HCT116 (cell line): ENCODE data around the gene ELP2. TPM values are rescaled to one million over a fixed set of nuclear protein-coding genes. Genes with fewer than 3 reads are reported as not detected.

Source experiments
- ATAC-seq: fragments of 200-7000 bp; cut with Tn5 transposase; 2 replicates; pipeline ENCODE4 v1.9.1; 2020; ENCODE audit warnings: mild to moderate bottlenecking, moderate library complexity
- BruUV-seq: library from RNA; stranded (reverse); fragments of 400-500 nt; replicated peaks from 2 replicates; lab custom pipeline; 2021; lab: Mats Ljungman, UMichigan
- CTCF ChIA-PET: fragments of 300-600 bp; sonication (Branson Sonifier 250); formaldehyde crosslinking; loops from one replicate; lab custom pipeline; 2021; ENCODE audit warnings: antibody characterized with exemption; lab: Charles Lee
- POLR2A ChIA-PET: fragments of 300-600, 350-600 bp; sonication (Branson Sonifier 250); formaldehyde crosslinking; loops from one replicate; lab custom pipeline; 2021; ENCODE audit warnings: antibody characterized with exemption; lab: Charles Lee
- RAD21 ChIA-PET, 2 experiments: fragments of 300-600 bp; sonication (Branson Sonifier 250); formaldehyde crosslinking; loops; one replicate each; lab custom pipeline; 2023; ENCODE audit warnings: low total read pairs in 2 of 2; ENCODE audit not compliant: uncharacterized antibody in 2 of 2, unreplicated experiment in 2 of 2, low non-redundant PET in 1 of 2; lab: Charles Lee
- DNase-seq: peaks from one replicate; pipeline ENCODE4 v3.0.0-alpha.2; 2010; ENCODE audit warnings: low read depth, low spot score
- H2AFZ ChIP-seq: fragments of 200-600 bp; shearing (Covaris generic), sonication (generic); 2 replicates; pipeline ENCODE4 v1.6.1; 2017; ENCODE audit warnings: low read depth, mixed run types, mixed read lengths, antibody characterized with exemption, low read length; ENCODE audit not compliant: poor library complexity, severe bottlenecking
- H3K27ac ChIP-seq: 2 replicates; pipeline ENCODE4 v1.5.1; 2012; ENCODE audit warnings: low read depth, low read length
- H3K27me3 ChIP-seq: fragments of 200-600 bp; sonication (generic); 2 replicates; pipeline ENCODE4 v1.6.1; 2016; ENCODE audit warnings: mixed run types, low read length, mixed read lengths; ENCODE audit not compliant: insufficient read depth
- H3K36me3 ChIP-seq, 2 experiments: fragments of 200-500 bp in 1 of 2; fragments of 200-600 bp in 1 of 2; sonication (Bioruptor generic) in 1 of 2; sonication (generic) in 1 of 2; 2 replicates each; pipeline versions ENCODE4 v1.5.1 to v1.6.1; 2014 to 2016; ENCODE audit warnings: low read length in 2 of 2, inconsistent platforms in 1 of 2, mixed read lengths in 1 of 2, mixed run types in 1 of 2; ENCODE audit not compliant: insufficient read depth in 2 of 2, control insufficient read depth in 1 of 2
- H3K4me1 ChIP-seq, 2 experiments: fragments of 200-600 bp in 1 of 2; sonication (generic) in 1 of 2; 2 replicates each; pipeline versions ENCODE4 v1.5.1 to v1.6.1; 2012 to 2017; ENCODE audit warnings: low read length in 2 of 2, inconsistent platforms in 1 of 2, mild to moderate bottlenecking in 1 of 2, mixed read lengths in 1 of 2, mixed run types in 1 of 2, moderate library complexity in 1 of 2; ENCODE audit not compliant: insufficient read depth in 2 of 2, control insufficient read depth in 1 of 2
- H3K4me2 ChIP-seq: fragments of 200-600 bp; sonication (generic); 2 replicates; pipeline ENCODE4 v1.6.1; 2017; ENCODE audit warnings: mixed run types, low read length, mixed read lengths
- H3K4me3 ChIP-seq, 2 experiments: fragments of 200-600 bp in 1 of 2; sonication (generic) in 1 of 2; replicated peaks in 1 of 2; 2 replicates each; pipeline ENCODE4 v1.5.1; 2011 to 2016; ENCODE audit warnings: low read length in 2 of 2, control low read depth in 1 of 2, low read depth in 1 of 2, mild to moderate bottlenecking in 1 of 2, mixed read lengths in 1 of 2, mixed run types in 1 of 2
- H3K79me2 ChIP-seq: fragments of 200-600 bp; sonication (generic); 2 replicates; pipeline ENCODE4 v1.6.1; 2017; ENCODE audit warnings: mild to moderate bottlenecking, mixed run types, low read length, moderate library complexity, mixed read lengths; ENCODE audit not compliant: insufficient read depth
- H3K9ac ChIP-seq: fragments of 200-600 bp; sonication (generic); 2 replicates; pipeline ENCODE4 v1.6.1; 2016; ENCODE audit warnings: low read length, mixed read lengths
- H3K9me2 ChIP-seq: fragments of 200-600 bp; sonication (generic), shearing (Covaris generic); 2 replicates; pipeline ENCODE4 v1.6.1; 2017; ENCODE audit warnings: mixed run types, mild to moderate bottlenecking, moderate library complexity; ENCODE audit not compliant: insufficient read depth
- H3K9me3 ChIP-seq, 2 experiments: fragments of 200-500 bp in 1 of 2; fragments of 200-600 bp in 1 of 2; sonication (Bioruptor generic) in 1 of 2; sonication (generic) in 1 of 2; 2 replicates each; pipeline ENCODE4 v1.6.1; 2014 to 2017; ENCODE audit warnings: low read length in 2 of 2, mixed read lengths in 2 of 2, inconsistent platforms in 1 of 2, low read depth in 1 of 2, mild to moderate bottlenecking in 1 of 2, mixed run types in 1 of 2, moderate library complexity in 1 of 2; ENCODE audit not compliant: control insufficient read depth in 1 of 2, insufficient read depth in 1 of 2
- H4K20me1 ChIP-seq: fragments of 200-600 bp; sonication (generic), shearing (Covaris generic); 2 replicates; pipeline ENCODE4 v1.6.1; 2017; ENCODE audit warnings: mixed run types, mild to moderate bottlenecking, moderate library complexity; ENCODE audit not compliant: insufficient read depth
- CBX3 ChIP-seq: IDR thresholded peaks from 2 replicates; pipeline ENCODE4 v1.6.1; 2012; ENCODE audit warnings: low read depth
- EZH2 ChIP-seq: fragments of 200-600 bp; sonication (generic); IDR thresholded peaks from 2 replicates; pipeline ENCODE4 v1.6.1; 2017; ENCODE audit warnings: antibody characterized with exemption, mixed run types
- EZH2phosphoT487 ChIP-seq: fragments of 200-600 bp; IDR thresholded peaks from 2 replicates; pipeline ENCODE4 v1.6.1; 2018; ENCODE audit warnings: antibody characterized with exemption, borderline replicate concordance
- POLR2A ChIP-seq: IDR thresholded peaks from 2 replicates; pipeline ENCODE4 v1.7.0; 2011; ENCODE audit warnings: borderline replicate concordance; ENCODE audit not compliant: insufficient read depth, insufficient read length; ENCODE audit errors: extremely low read depth
- SIN3A ChIP-seq: IDR thresholded peaks from 2 replicates; pipeline ENCODE4 v1.6.1; 2012; ENCODE audit warnings: low read depth
- SRF ChIP-seq: IDR thresholded peaks from 2 replicates; pipeline ENCODE4 v1.6.1; 2012; ENCODE audit warnings: low read depth
- intact Hi-C: fragments of 100-400 bp; cut with micrococcal nuclease; formaldehyde crosslinking; loops from 2 replicates; pipeline ENCODE4 v1.10.0; 2022
- total RNA-seq: library from RNA; stranded (reverse); gene quantifications from one replicate; pipeline ENCODE4 v1.2.1, GENCODE V29; 2021; ENCODE audit not compliant: unreplicated experiment
- TF ChIP-seq, protein P1 (sequence below): IDR thresholded peaks from 2 replicates; pipeline ENCODE4 v1.6.1; 2012

Gene ELP2
- total RNA-seq, 1 experiment from 2014 or later, result 109 TPM

- H3K27me3 ChIP-seq, result no peaks in the 10 kb centered on the region
- H2AFZ ChIP-seq, result no peak overlapping the region
- no peaks in the 10 kb centered on the region for H4K20me1 ChIP-seq
- H3K4me2 ChIP-seq, result peak overlapping the region; percentile 99
- H3K4me1 ChIP-seq, result peaks cover 12 to 22% of the 10 kb centered on the region in 2 experiments
- peak overlapping the region; percentile 87 to 98 for H3K4me3 ChIP-seq
- intact Hi-C loops, result no loop called here
- H3K9ac ChIP-seq, result peak overlapping the region; percentile 85
- ChIA-PET CTCF (no interaction called here), POLR2A (interaction anchor here (1.3 kb wide), 1 partner anchor 12 kb away, joined by 4 read pairs; no protein-coding TSS in a partner anchor), RAD21 (no interaction called here)
- H3K36me3 ChIP-seq, result peaks cover 0 to 6% of the 10 kb centered on the region in 2 experiments; a peak in 3 of 4 replicates
- H3K27ac ChIP-seq, result no peak overlapping the region
- TF ChIP-seq, protein P1, sequence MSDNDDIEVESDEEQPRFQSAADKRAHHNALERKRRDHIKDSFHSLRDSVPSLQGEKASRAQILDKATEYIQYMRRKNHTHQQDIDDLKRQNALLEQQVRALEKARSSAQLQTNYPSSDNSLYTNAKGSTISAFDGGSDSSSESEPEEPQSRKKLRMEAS, result no peak
- TF ChIP-seq SIN3A (no peak), SRF (no peak), POLR2A (no peak)
- H3K79me2 ChIP-seq, result peaks cover 66% of the 10 kb centered on the region
- no peak for ATAC-seq
- H3K9me2 ChIP-seq, result no peaks in the 10 kb centered on the region
- BruUV-seq, result no TSS peak
- no peaks in the 10 kb centered on the region for H3K9me3 ChIP-seq
- no peak for DNase-seq
Measured at GRCh38 chr18:36127836-36128529, 1.7 kb upstream of the ELP2 start.

GRCh38 chr18:36128530-36128870 is 1.2 kb upstream of the ELP2 start:
- CTCF ChIA-PET, result no interaction called here
- H2AFZ ChIP-seq, result no peak overlapping the region
- BruUV-seq, result no TSS peak
- peak overlapping the region; percentile 100; the same call in 1 of the 2 replicates for H3K27ac ChIP-seq
- RAD21 ChIA-PET, result no interaction called here
- peak overlapping the region; percentile 85 for H3K9ac ChIP-seq
- POLR2A ChIA-PET, result interaction anchor here (1.3 kb wide), 1 partner anchor 11 kb away, joined by 4 read pairs; no protein-coding TSS in a partner anchor
- peaks cover 0 to 4% of the 10 kb centered on the region in 2 experiments; a peak in 3 of 4 replicates for H3K36me3 ChIP-seq
- TF ChIP-seq EZH2phosphoT487 (no peak), EZH2 (no peak), CBX3 (no peak)
- TF ChIP-seq, protein P1, result no peak
- H3K4me3 ChIP-seq, result peak overlapping the region; percentile 87 to 98
- ATAC-seq (no peak), DNase-seq (no peak)
- no peaks in the 10 kb centered on the region for H3K9me2 ChIP-seq
- H3K4me2 ChIP-seq, result peak overlapping the region; percentile 99
- H3K4me1 ChIP-seq, result peaks cover 12 to 22% of the 10 kb centered on the region in 2 experiments
- H3K27me3 ChIP-seq, result no peaks in the 10 kb centered on the region
- no peaks in the 10 kb centered on the region for H4K20me1 ChIP-seq
- intact Hi-C loops, result no loop called here
- H3K9me3 ChIP-seq, result no peaks in the 10 kb centered on the region
- peaks cover 71% of the 10 kb centered on the region for H3K79me2 ChIP-seq
